HEK293T (cell line): Measurements from ENCODE around the gene ROPN1B.
A peak's percentile ranks its signal among the peaks of the same experiment; 100 is the strongest.
"Not testable (repeated sequence)": the region's sequence is repeated elsewhere in the genome, so short reads cannot be mapped to it uniquely, and the experiment has no call there.

Experiments
- CTCF ChIA-PET: fragments of 350-600 bp; formaldehyde crosslinking; extraction: SDS; loops from one replicate; lab custom pipeline; 2021; ENCODE audit warnings: antibody characterized with exemption, inconsistent platforms; lab: Yijun Ruan, JAX
- POLR2A ChIA-PET: fragments of 350-600 bp; formaldehyde crosslinking; extraction: SDS; loops from one replicate; lab custom pipeline; 2020; ENCODE audit warnings: antibody characterized with exemption, inconsistent platforms; lab: Yijun Ruan, JAX
- DNase-seq: peaks from one replicate; pipeline ENCODE4 v3.0.0; 2012; ENCODE audit warnings: mixed read lengths; ENCODE audit errors: extremely low spot score
- ARNT ChIP-seq: fragments of 450-650 bp; IDR thresholded peaks from 2 replicates; pipeline ENCODE4 v1.6.1; 2017; ENCODE audit warnings: mild to moderate bottlenecking
- BHLHE40 ChIP-seq: fragments of 450-650 bp; IDR thresholded peaks from 2 replicates; pipeline ENCODE4 v1.6.1; 2016; ENCODE audit warnings: mild to moderate bottlenecking, moderate library complexity, borderline replicate concordance
- CTBP1 ChIP-seq: fragments of 450-650 bp; IDR thresholded peaks from 2 replicates; pipeline ENCODE4 v1.6.1; 2016; ENCODE audit warnings: borderline replicate concordance
- ELF4 ChIP-seq: fragments of 450-650 bp; IDR thresholded peaks from 2 replicates; pipeline ENCODE4 v1.6.1; 2017; ENCODE audit warnings: antibody characterized with exemption
- FOXA1 ChIP-seq: fragments of 450-650 bp; IDR thresholded peaks from 2 replicates; pipeline ENCODE4 v1.6.1; 2016; ENCODE audit warnings: mild to moderate bottlenecking
- FOXK2 ChIP-seq: fragments of 450-650 bp; IDR thresholded peaks from 2 replicates; pipeline ENCODE4 v1.6.1; 2016; ENCODE audit warnings: mild to moderate bottlenecking
- FOXM1 ChIP-seq: fragments of 450-650 bp; IDR thresholded peaks from 2 replicates; pipeline ENCODE4 v1.6.1; 2017; ENCODE audit warnings: mild to moderate bottlenecking, borderline replicate concordance
- HDGF ChIP-seq: fragments of 450-650 bp; IDR thresholded peaks from 2 replicates; pipeline ENCODE4 v1.6.1; 2017; ENCODE audit warnings: antibody characterized with exemption, borderline replicate concordance
- L3MBTL2 ChIP-seq: fragments of 450-650 bp; conservative IDR thresholded peaks from 2 replicates; pipeline ENCODE4 v1.6.1; 2016; ENCODE audit warnings: mild to moderate bottlenecking
- LEF1 ChIP-seq: fragments of 450-650 bp; IDR thresholded peaks from 2 replicates; pipeline ENCODE4 v1.6.1; 2017; ENCODE audit warnings: mild to moderate bottlenecking, borderline replicate concordance
- NFRKB ChIP-seq: fragments of 450-650 bp; IDR thresholded peaks from 2 replicates; pipeline ENCODE4 v1.6.1; 2016; ENCODE audit warnings: mild to moderate bottlenecking, moderate library complexity
- SP1 ChIP-seq: fragments of 450-650 bp; IDR thresholded peaks from 2 replicates; pipeline ENCODE4 v1.6.1; 2017
- SUZ12 ChIP-seq: fragments of 450-650 bp; IDR thresholded peaks from 2 replicates; pipeline ENCODE4 v1.6.1; 2016; ENCODE audit warnings: mild to moderate bottlenecking
- TARDBP ChIP-seq: fragments of 450-650 bp; IDR thresholded peaks from 2 replicates; pipeline ENCODE4 v1.6.1; 2016
- ZNF384 ChIP-seq: fragments of 450-650 bp; IDR thresholded peaks from 2 replicates; pipeline ENCODE4 v1.6.1; 2016
- TF ChIP-seq, protein P1 (sequence below): fragments of 450-650 bp; IDR thresholded peaks from 2 replicates; pipeline ENCODE4 v1.6.1; 2016

ROPN1B gene

DNA sequence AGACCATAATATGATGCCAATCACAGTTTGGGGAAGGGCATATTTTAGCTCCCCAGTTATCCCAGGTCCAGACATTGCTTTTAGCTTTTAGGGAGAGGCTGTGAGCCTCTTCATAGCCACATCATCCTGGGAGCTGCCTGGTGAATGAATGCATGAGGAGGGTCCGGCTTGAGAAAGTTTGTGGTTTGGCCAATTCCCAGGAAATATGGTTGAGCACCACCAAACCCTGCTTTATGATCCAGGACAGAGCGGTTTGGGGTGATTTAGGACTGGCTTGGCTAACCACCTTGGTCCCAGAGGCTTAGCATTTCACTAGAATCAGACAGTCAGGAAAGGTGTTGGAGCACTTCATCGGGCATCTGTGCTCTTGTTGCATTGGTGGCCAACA lies 7.0 kb downstream of the ROPN1B start:
- POLR2A ChIA-PET, CTCF ChIA-PET, DNase-seq: not testable (repeated sequence)

- DNase-seq, POLR2A ChIA-PET, CTCF ChIA-PET: not testable (repeated sequence)
Observed at GRCh38 chr3:125977104-125977503, 8.1 kb downstream of the ROPN1B start.

DNA sequence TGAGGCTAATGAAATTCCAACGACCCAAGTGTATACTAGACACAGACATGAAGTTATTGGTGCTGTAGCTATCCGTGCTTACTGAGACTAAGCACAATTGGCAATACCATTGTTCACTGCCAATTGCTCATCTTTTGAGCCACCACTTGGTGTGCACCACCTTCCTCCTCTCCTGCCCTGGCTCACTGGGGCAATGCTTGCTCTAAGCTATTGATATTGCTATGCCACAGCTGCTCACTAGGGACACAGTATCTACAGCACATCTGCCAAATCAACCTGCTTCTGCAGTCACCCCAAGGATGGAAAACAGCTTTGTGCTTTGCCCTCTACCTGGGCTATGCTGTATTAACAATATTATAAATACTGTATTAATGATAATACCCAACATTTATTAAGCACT lies 16.0 kb downstream of the ROPN1B start:
- POLR2A ChIA-PET, DNase-seq: not testable (repeated sequence)
- CTCF ChIA-PET: interaction anchor here (1.3 kb wide), 1 partner anchor 13 kb away, joined by 3 read pairs; no protein-coding TSS in a partner anchor

DNA sequence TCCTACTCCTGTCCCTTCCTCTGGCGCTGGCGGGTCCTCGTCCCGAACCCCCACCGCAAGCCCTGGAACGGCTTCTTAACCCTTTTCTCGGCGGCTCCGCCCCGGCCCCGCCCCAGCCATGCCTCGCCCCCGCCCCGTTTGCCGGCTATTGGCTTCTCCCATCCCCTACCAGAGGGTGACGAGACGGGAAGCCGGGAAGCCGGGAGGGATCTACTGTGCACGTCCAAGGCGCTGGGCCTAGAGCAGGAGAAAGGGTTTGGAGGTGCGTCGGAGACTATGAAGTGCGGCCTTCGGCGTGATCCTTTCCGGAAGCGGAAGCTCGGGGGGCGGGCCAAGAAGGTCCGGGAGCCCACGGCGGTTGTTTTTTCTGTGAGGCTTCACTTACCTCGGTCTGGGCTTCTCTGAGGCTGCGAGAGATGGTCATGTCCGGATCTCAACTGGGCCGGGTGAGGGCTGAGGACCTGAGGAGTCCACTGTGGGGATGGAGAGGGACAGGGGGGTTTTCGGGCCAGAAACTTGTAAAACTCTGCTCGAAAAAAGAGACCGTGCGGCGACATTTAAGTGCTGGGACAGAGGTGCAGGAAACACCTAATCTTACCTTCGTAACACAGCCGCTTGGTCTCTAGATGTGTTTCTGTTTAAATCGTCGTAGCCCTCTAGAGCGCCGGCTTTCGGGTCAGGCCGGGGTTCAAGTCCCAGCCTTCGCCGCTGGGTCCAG lies 21.4 kb downstream of the ROPN1B start:
- ChIA-PET POLR2A (interaction anchor here (1.0 to 1.1 kb wide), 2 partner anchors 43 to 88 kb away, joined by 3 read pairs; no protein-coding TSS in a partner anchor), CTCF (interaction anchor here (0.6 kb wide), 1 partner anchor 144 kb away, joined by 3 read pairs; no protein-coding TSS in a partner anchor)
- no peak for TF ChIP-seq FOXM1
- TF ChIP-seq, protein P1, sequence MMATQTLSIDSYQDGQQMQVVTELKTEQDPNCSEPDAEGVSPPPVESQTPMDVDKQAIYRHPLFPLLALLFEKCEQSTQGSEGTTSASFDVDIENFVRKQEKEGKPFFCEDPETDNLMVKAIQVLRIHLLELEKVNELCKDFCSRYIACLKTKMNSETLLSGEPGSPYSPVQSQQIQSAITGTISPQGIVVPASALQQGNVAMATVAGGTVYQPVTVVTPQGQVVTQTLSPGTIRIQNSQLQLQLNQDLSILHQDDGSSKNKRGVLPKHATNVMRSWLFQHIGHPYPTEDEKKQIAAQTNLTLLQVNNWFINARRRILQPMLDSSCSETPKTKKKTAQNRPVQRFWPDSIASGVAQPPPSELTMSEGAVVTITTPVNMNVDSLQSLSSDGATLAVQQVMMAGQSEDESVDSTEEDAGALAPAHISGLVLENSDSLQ: 0 out of 2 replicates have a peak, but pooled peaks have one; percentile 8
- no peak for TF ChIP-seq SUZ12
- TF ChIP-seq TARDBP: no peak
- TF ChIP-seq L3MBTL2: peak; percentile 84
- peak; percentile 85 for DNase-seq

GRCh38 chr3:125996751-125997150 lies 27.8 kb downstream of the ROPN1B start:
- POLR2A ChIA-PET, CTCF ChIA-PET, DNase-seq: not testable (repeated sequence)

DNA sequence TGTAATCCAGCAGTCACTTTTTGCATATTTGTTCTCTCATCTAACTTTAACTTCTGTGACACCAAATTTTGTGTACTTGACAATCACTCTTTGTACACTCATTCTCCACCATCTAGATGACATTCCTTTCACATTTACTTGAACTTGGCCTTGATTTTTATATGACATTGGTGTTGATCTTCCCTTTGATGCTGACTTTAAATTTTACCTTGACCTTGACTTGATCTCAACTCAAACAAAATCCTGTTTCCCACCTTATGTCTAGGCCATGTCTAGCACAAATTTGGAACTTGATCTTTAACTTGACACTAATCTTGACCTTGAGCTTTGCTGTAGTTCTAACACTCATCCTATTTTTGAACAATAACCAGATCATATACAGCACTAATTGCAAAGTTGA lies 33.2 kb downstream of the ROPN1B start:
- DNase-seq: no peak
- ChIA-PET POLR2A (no interaction called here), CTCF (no interaction called here)
- TF ChIP-seq, protein P1: no peak
- no peak for TF ChIP-seq TARDBP
- TF ChIP-seq ELF4: no peak
- TF ChIP-seq HDGF: no peak
- TF ChIP-seq FOXM1: no peak
- TF ChIP-seq SP1: no peak
- no peak for TF ChIP-seq CTBP1
- no peak for TF ChIP-seq BHLHE40
- TF ChIP-seq ARNT: no peak
- TF ChIP-seq L3MBTL2: no peak

DNA sequence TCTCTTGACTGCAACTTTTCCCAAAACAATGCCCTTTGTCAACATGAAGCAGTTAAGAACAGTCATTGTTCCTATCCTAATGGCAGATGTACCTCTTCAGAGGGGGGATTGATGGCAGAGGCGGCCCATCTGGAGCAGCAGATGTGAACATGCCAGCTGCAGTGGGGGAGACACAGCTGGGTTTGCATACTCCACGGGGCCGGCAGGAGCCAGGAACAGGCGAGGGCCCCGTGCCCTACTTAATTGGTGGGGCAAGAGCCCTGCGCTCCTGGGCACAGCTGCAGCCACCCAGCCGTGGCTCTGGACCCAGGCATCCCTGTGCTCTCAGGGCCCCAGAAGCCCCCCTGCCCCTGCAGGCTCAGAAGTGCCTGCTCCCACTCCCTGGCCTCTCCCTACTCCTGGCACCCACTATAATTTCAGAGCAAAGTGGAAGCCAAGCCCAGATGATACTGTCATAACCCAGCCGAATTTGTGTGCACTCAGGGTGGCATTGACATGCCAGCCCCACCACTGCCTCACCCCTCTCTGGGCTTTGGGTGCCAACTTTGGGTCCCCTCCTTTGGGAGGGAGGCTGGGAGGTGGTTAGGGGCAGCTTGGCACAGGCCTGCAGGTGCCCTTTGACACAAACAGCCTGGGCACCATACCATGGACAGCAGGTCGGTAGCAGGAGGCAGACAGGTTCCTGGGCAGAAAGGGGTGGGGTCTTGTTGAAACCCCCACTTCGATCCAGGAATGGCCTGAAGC lies 34.6 kb downstream of the ROPN1B start:
- DNase-seq: no peak
- ChIA-PET CTCF (no interaction called here), POLR2A (no interaction called here)
- TF ChIP-seq NFRKB: no peak
- no peak for TF ChIP-seq SP1
- TF ChIP-seq BHLHE40: no peak
- TF ChIP-seq ELF4: no peak
- no peak for TF ChIP-seq LEF1
- TF ChIP-seq ARNT: no peak
- TF ChIP-seq TARDBP: no peak
- no peak for TF ChIP-seq FOXK2
- no peak for TF ChIP-seq FOXM1
- no peak for TF ChIP-seq L3MBTL2
- TF ChIP-seq HDGF: no peak
- TF ChIP-seq FOXA1: no peak
- TF ChIP-seq, protein P1: no peak
- no peak for TF ChIP-seq ZNF384
- no peak for TF ChIP-seq CTBP1
- no peak for TF ChIP-seq SUZ12
